GM18858 (cell line): ENCODE data around the gene PPM1G.

Experiments
- ATAC-seq: cut with Tn5 transposase; IDR thresholded peaks from one replicate; pipeline ENCODE4 v1.9.1; 2021; ENCODE audit not compliant: unreplicated experiment

The PPM1G gene

GRCh38 chr2:27336173-27336572, 73.2 kb downstream of the PPM1G start:
- ATAC-seq, result no peak

- ATAC-seq, result no peak
Measured at GRCh38 chr2:27335311-27335710, 74.1 kb downstream of the PPM1G start.
